GM23338 (cell line): ENCODE measurements around the gene ST8SIA1. TPM values are rescaled to one million over a fixed set of nuclear protein-coding genes. Genes with fewer than 3 reads are reported as not detected.

Source experiments
- ATAC-seq: fragments of 200-7000 bp; cut with Tn5 transposase; 3 replicates; pipeline ENCODE4 v1.9.1; 2020
- DNase-seq: peaks from one replicate; pipeline ENCODE4 v3.0.0-alpha.2; 2015; ENCODE audit warnings: low spot score
- H2AFZ ChIP-seq: fragments of 200-600 bp; sonication (generic); 2 replicates; pipeline ENCODE4 v1.8.0; 2016; ENCODE audit warnings: antibody characterized with exemption, mild to moderate bottlenecking, moderate library complexity
- H3F3A ChIP-seq: fragments of 200-600 bp; sonication (generic); replicated peaks from 2 replicates; pipeline ENCODE4 v1.8.0; 2017; ENCODE audit warnings: antibody characterized with exemption, mixed run types, low read depth
- H3K27ac ChIP-seq: fragments of 200-600 bp; sonication (generic); 2 replicates; pipeline ENCODE4 v1.6.1; 2016; ENCODE audit warnings: low read depth
- H3K27me3 ChIP-seq: fragments of 200-600 bp; sonication (generic); 2 replicates; pipeline ENCODE4 v1.8.0; 2016; ENCODE audit warnings: mild to moderate bottlenecking, mixed run types, moderate library complexity; ENCODE audit not compliant: insufficient read depth
- H3K36me3 ChIP-seq: fragments of 200-600 bp; sonication (generic); 2 replicates; pipeline ENCODE4 v1.8.0; 2016; ENCODE audit warnings: mild to moderate bottlenecking; ENCODE audit not compliant: insufficient read depth
- H3K4me1 ChIP-seq: fragments of 200-600 bp; sonication (generic); 2 replicates; pipeline ENCODE4 v1.8.0; 2016; ENCODE audit warnings: mild to moderate bottlenecking, moderate library complexity; ENCODE audit not compliant: insufficient read depth
- H3K4me2 ChIP-seq: fragments of 200-600 bp; sonication (generic); 2 replicates; pipeline ENCODE4 v1.7.1; 2017; ENCODE audit warnings: mixed run types
- H3K4me3 ChIP-seq: fragments of 200-600 bp; sonication (generic); 2 replicates; pipeline ENCODE4 v1.6.1; 2016; ENCODE audit warnings: mixed run types
- H3K79me2 ChIP-seq: fragments of 200-600 bp; sonication (generic); replicated peaks from 2 replicates; pipeline ENCODE4 v1.8.0; 2017; ENCODE audit warnings: mild to moderate bottlenecking; ENCODE audit not compliant: insufficient read depth
- H3K9me2 ChIP-seq: fragments of 200-600 bp; sonication (generic); 2 replicates; pipeline ENCODE4 v1.8.0; 2017; ENCODE audit not compliant: insufficient read depth
- H4K20me1 ChIP-seq: fragments of 200-600 bp; sonication (generic); replicated peaks from 2 replicates; pipeline ENCODE4 v1.8.0; 2017; ENCODE audit warnings: mild to moderate bottlenecking; ENCODE audit not compliant: insufficient read depth
- H3K27ac Mint-ChIP-seq: 2 replicates; pipeline ENCODE4 v1.8.0; 2020; ENCODE audit warnings: inconsistent platforms, mild to moderate bottlenecking, moderate library complexity, mixed read lengths
- H3K27me3 Mint-ChIP-seq: 3 replicates; pipeline ENCODE4 v1.8.0; 2022; ENCODE audit warnings: low read depth, mild to moderate bottlenecking, moderate library complexity, mixed read lengths, inconsistent platforms; ENCODE audit not compliant: insufficient read depth, poor library complexity
- H3K36me3 Mint-ChIP-seq: 3 replicates; pipeline ENCODE4 v1.8.0; 2021; ENCODE audit warnings: low read depth, mild to moderate bottlenecking, inconsistent platforms, moderate library complexity, mixed read lengths
- H3K4me1 Mint-ChIP-seq: 3 replicates; pipeline ENCODE4 v1.8.0; 2020; ENCODE audit warnings: mild to moderate bottlenecking, inconsistent platforms, mixed read lengths
- H3K4me3 Mint-ChIP-seq: 3 replicates; pipeline ENCODE4 v1.8.0; 2021; ENCODE audit warnings: moderate library complexity, mild to moderate bottlenecking, inconsistent platforms, mixed read lengths
- H3K9me3 Mint-ChIP-seq: 3 replicates; pipeline ENCODE4 v1.8.0; 2020; ENCODE audit warnings: moderate library complexity, mild to moderate bottlenecking, inconsistent platforms, mixed read lengths
- CREB1 ChIP-seq: fragments of 250-450 bp; sonication (Bioruptor Pico); IDR thresholded peaks from 2 replicates; pipeline ENCODE4 v1.5.0; 2020; ENCODE audit warnings: low read depth, mild to moderate bottlenecking, moderate library complexity
- EZH2 ChIP-seq: fragments of 200-600 bp; sonication (generic); IDR thresholded peaks from one replicate; pipeline ENCODE4 v1.8.0; 2017; ENCODE audit warnings: antibody characterized with exemption, mild to moderate bottlenecking, low read depth; ENCODE audit not compliant: unreplicated experiment
- EZH2phosphoT487 ChIP-seq: fragments of 200-600 bp; sonication (generic); IDR thresholded peaks from one replicate; pipeline ENCODE4 v1.8.1; 2018; ENCODE audit warnings: antibody characterized with exemption; ENCODE audit not compliant: unreplicated experiment
- JUNB ChIP-seq: IDR thresholded peaks from one replicate; pipeline ENCODE4 v1.6.1; 2016; ENCODE audit warnings: antibody characterized with exemption; ENCODE audit not compliant: unreplicated experiment
- NANOG ChIP-seq: IDR thresholded peaks from 2 replicates; pipeline ENCODE4 v1.6.1; 2016; ENCODE audit warnings: antibody characterized with exemption, borderline replicate concordance
- POLR2AphosphoS5 ChIP-seq: IDR thresholded peaks from 2 replicates; pipeline ENCODE4 v1.6.1; 2016; ENCODE audit warnings: antibody characterized with exemption, low read depth
- ZNF462 ChIP-seq: fragments of 250-450 bp; sonication (Bioruptor Pico); IDR thresholded peaks from 2 replicates; pipeline ENCODE4 v1.5.0; 2020; ENCODE audit warnings: mild to moderate bottlenecking, moderate library complexity
- polyA plus RNA-seq: library from polyadenylated mRNA; unstranded; fragments of >200 nt; fragmentation: Nextera tagmentation; extraction: Ambion mirVana; gene quantifications from 2 replicates; pipeline ENCODE4 v1.2.1, GENCODE V29; 2016
- total RNA-seq: library from RNA; depleted of rRNA; stranded (reverse); fragments of >200 nt; shearing (Covaris generic); gene quantifications from 2 replicates; pipeline ENCODE4 v1.2.3, GENCODE V29; 2014
- TF ChIP-seq, protein P1 (sequence below), 2 experiments: fragments of 200-600 bp in 1 of 2; sonication (generic) in 1 of 2; conservative IDR thresholded peaks; 2 replicates each; pipeline versions ENCODE4 v1.5.1 to v1.6.1; 2016 to 2017; ENCODE audit warnings: antibody characterized with exemption in 2 of 2, low read depth in 2 of 2, mild to moderate bottlenecking in 2 of 2, moderate library complexity in 1 of 2
- TF ChIP-seq, protein P2 (sequence below): IDR thresholded peaks from one replicate; pipeline ENCODE4 v1.6.1; 2018; ENCODE audit warnings: antibody characterized with exemption; ENCODE audit not compliant: unreplicated experiment

Gene ST8SIA1
- total and polyA plus RNA-seq, 2 experiments from 2014 or later = 2.5 to 5.1 TPM

- TF ChIP-seq, protein P1, sequence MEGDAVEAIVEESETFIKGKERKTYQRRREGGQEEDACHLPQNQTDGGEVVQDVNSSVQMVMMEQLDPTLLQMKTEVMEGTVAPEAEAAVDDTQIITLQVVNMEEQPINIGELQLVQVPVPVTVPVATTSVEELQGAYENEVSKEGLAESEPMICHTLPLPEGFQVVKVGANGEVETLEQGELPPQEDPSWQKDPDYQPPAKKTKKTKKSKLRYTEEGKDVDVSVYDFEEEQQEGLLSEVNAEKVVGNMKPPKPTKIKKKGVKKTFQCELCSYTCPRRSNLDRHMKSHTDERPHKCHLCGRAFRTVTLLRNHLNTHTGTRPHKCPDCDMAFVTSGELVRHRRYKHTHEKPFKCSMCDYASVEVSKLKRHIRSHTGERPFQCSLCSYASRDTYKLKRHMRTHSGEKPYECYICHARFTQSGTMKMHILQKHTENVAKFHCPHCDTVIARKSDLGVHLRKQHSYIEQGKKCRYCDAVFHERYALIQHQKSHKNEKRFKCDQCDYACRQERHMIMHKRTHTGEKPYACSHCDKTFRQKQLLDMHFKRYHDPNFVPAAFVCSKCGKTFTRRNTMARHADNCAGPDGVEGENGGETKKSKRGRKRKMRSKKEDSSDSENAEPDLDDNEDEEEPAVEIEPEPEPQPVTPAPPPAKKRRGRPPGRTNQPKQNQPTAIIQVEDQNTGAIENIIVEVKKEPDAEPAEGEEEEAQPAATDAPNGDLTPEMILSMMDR (conservative IDR thresholded peaks at IDR 0.05; ENCODE audit: low read depth in 2 of 2) = no peak
- TF ChIP-seq EZH2 (no peak), JUNB (no peak), POLR2AphosphoS5 (no peak)
Measured at GRCh38 chr12:22272335-22273151, 62.0 kb downstream of the ST8SIA1 start (continued).

- Histone ChIP-seq H3K4me2 (no peak overlapping the region), H2AFZ (no peak overlapping the region), H3K4me3 (no peak overlapping the region), H3K4me1 (no peaks in the 10 kb centered on the region), H3K9me2 (0 out of 2 replicates have a peak, but pooled peaks cover 6% of the 10 kb centered on the region), H4K20me1 (no peaks in the 10 kb centered on the region), H3K27ac (no peak overlapping the region), H3K27me3 (no peaks in the 10 kb centered on the region), H3K79me2 (no peaks in the 10 kb centered on the region), H3F3A (no peaks in the 10 kb centered on the region), H3K36me3 (no peaks in the 10 kb centered on the region)
- Mint-ChIP-seq H3K36me3 (0 out of 3 replicates have a peak, but pooled peaks cover 2% of the 10 kb centered on the region), H3K9me3 (peaks cover 3% of the 10 kb centered on the region; the same call in 2 of the 3 replicates), H3K27me3 (no peaks in the 10 kb centered on the region), H3K27ac (no peak overlapping the region), H3K4me3 (no peak overlapping the region), H3K4me1 (no peaks in the 10 kb centered on the region)
- ATAC-seq (no peak), DNase-seq (no peak)
- TF ChIP-seq EZH2phosphoT487 (no peak), ZNF462 (CRISPR knock-in tag) (no peak), POLR2AphosphoS5 (no peak), JUNB (no peak), NANOG (no peak), CREB1 (no peak), EZH2 (no peak)
- TF ChIP-seq, protein P2, sequence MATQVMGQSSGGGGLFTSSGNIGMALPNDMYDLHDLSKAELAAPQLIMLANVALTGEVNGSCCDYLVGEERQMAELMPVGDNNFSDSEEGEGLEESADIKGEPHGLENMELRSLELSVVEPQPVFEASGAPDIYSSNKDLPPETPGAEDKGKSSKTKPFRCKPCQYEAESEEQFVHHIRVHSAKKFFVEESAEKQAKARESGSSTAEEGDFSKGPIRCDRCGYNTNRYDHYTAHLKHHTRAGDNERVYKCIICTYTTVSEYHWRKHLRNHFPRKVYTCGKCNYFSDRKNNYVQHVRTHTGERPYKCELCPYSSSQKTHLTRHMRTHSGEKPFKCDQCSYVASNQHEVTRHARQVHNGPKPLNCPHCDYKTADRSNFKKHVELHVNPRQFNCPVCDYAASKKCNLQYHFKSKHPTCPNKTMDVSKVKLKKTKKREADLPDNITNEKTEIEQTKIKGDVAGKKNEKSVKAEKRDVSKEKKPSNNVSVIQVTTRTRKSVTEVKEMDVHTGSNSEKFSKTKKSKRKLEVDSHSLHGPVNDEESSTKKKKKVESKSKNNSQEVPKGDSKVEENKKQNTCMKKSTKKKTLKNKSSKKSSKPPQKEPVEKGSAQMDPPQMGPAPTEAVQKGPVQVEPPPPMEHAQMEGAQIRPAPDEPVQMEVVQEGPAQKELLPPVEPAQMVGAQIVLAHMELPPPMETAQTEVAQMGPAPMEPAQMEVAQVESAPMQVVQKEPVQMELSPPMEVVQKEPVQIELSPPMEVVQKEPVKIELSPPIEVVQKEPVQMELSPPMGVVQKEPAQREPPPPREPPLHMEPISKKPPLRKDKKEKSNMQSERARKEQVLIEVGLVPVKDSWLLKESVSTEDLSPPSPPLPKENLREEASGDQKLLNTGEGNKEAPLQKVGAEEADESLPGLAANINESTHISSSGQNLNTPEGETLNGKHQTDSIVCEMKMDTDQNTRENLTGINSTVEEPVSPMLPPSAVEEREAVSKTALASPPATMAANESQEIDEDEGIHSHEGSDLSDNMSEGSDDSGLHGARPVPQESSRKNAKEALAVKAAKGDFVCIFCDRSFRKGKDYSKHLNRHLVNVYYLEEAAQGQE = no peak
- TF ChIP-seq, protein P1 (conservative IDR thresholded peaks at IDR 0.05; ENCODE audit: low read depth in 2 of 2) = no peak
Measured at GRCh38 chr12:22271023-22271422, 63.5 kb downstream of the ST8SIA1 start.
